Neural progenitor cell (in vitro differentiated cells): ENCODE data around the gene FAM180A.

Experiments
- EZH2 ChIP-seq: fragments of 200-600 bp; sonication (generic); IDR thresholded peaks from 2 replicates; pipeline ENCODE4 v1.6.1; 2017; ENCODE audit warnings: antibody characterized with exemption, mild to moderate bottlenecking, moderate library complexity
- EZH2phosphoT487 ChIP-seq: fragments of 200-600 bp; sonication (generic); IDR thresholded peaks from 2 replicates; pipeline ENCODE4 v1.6.1; 2017; ENCODE audit warnings: antibody characterized with exemption
- TF ChIP-seq, protein P1 (sequence below): fragments of 200-600 bp; sonication (generic); IDR thresholded peaks from 2 replicates; pipeline ENCODE4 v1.5.1; 2017; ENCODE audit warnings: antibody characterized with exemption, mild to moderate bottlenecking

DNA sequence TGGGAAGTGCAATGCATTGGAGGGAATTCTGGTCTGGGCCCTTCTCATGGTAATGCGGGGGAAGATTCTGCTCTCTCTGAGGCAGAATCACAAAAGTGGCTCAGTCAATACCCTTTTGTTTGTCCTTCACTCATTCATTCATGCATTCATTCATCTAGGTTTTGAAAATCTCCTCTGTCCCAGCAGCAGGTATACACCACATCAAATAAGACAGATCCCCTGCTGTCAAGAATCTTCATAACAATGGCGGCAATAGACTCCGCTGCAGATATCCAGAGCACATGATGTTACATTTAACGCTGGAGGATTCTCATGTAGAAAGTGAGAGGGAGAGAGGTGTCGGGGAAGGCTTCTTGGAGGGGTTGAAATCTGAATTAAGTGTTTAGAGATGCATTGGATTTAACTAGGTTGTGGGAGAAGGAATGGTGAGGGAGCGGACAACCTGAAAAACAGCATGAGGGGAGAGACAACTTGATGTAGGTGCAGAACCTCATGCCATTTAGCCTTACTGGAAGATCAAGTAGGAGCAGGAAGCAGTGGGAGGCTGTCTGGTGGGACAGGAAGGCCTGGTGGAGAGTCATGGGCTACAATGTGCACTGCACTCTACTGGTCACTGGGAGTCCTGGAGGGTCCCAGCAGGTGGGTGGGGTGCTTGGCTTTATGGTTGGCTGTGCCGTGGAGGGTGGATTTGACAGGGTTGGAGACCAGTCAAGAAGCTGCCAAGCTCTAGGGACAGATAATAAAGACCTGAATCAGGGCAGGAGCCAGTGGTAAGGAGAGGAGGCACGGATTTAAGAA lies 5.2 kb upstream of the FAM180A start:
- no peak for TF ChIP-seq EZH2
- TF ChIP-seq, protein P1, sequence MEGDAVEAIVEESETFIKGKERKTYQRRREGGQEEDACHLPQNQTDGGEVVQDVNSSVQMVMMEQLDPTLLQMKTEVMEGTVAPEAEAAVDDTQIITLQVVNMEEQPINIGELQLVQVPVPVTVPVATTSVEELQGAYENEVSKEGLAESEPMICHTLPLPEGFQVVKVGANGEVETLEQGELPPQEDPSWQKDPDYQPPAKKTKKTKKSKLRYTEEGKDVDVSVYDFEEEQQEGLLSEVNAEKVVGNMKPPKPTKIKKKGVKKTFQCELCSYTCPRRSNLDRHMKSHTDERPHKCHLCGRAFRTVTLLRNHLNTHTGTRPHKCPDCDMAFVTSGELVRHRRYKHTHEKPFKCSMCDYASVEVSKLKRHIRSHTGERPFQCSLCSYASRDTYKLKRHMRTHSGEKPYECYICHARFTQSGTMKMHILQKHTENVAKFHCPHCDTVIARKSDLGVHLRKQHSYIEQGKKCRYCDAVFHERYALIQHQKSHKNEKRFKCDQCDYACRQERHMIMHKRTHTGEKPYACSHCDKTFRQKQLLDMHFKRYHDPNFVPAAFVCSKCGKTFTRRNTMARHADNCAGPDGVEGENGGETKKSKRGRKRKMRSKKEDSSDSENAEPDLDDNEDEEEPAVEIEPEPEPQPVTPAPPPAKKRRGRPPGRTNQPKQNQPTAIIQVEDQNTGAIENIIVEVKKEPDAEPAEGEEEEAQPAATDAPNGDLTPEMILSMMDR, result no peak
- no peak for TF ChIP-seq EZH2phosphoT487
